Activated naive CD4-positive, alpha-beta T cell treated with anti-CD3 and anti-CD28 coated beads, Interleukin-2, amount 50 U/mL, for 72 hours (primary cell): ENCODE data around the gene RALA. TPM values are rescaled to one million over a fixed set of nuclear protein-coding genes. Genes with fewer than 3 reads are reported as not detected.

ENCODE experiments used
- ATAC-seq, 2 donors: fragments of 150-1000 bp; cut with Tn5 transposase; 2 replicates each; pipeline ENCODE4 v1.10.0; 2021; ENCODE audit warnings: mild to moderate bottlenecking in 2 of 2, moderate library complexity in 2 of 2
- DNase-seq, 2 donors: peaks; one replicate each; pipeline ENCODE4 v3.0.0; 2021 to 2022; ENCODE audit warnings: low spot score in 2 of 2
- H3K27ac Mint-ChIP-seq, 2 donors: one replicate each; pipeline ENCODE4 v1.8.0; 2022; ENCODE audit warnings: mild to moderate bottlenecking in 2 of 2, mixed read lengths in 2 of 2
- H3K36me3 Mint-ChIP-seq, 2 donors: one replicate each; pipeline ENCODE4 v1.8.0; 2022; ENCODE audit warnings: mixed read lengths in 2 of 2
- H3K9me3 Mint-ChIP-seq, 2 donors: one replicate each; pipeline ENCODE4 v1.8.0; 2022; ENCODE audit warnings: mixed read lengths in 2 of 2
- total RNA-seq, 2 donors: library from RNA; stranded (reverse); gene quantifications; one replicate each; pipeline ENCODE4 v1.2.3, GENCODE V29; 2022

RALA gene
- total RNA-seq, 2 donors from 2014 or later = 27.8 to 32.7 TPM

DNA sequence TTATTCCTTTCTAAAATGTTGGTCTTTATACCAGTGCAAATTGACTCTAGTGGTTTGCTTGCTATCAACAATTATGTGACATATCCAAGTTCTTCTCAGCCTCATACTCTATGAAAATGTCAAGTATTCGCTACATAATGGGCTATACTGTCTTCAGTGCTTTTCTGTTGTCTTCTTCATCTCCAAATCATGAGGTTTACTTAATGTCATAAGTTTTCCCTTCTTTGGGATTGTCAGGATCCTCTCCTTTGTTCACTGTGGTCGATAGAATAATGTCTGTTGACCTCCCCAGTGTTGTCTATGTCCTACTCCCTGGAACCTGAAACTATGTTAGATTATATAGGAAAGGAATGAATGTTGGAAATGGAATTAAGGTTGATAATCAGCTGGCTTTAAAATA lies 16.4 kb upstream of the RALA start:
- H3K9me3 Mint-ChIP-seq = peaks cover 10 to 17% of the 10 kb centered on the region in 2 donors
- no peak for ATAC-seq
- H3K36me3 Mint-ChIP-seq = peaks cover 0 to 6% of the 10 kb centered on the region in 2 donors
- DNase-seq = no peak
- H3K27ac Mint-ChIP-seq = peak overlapping the region in 1 of 2 donors; percentile 2

DNA sequence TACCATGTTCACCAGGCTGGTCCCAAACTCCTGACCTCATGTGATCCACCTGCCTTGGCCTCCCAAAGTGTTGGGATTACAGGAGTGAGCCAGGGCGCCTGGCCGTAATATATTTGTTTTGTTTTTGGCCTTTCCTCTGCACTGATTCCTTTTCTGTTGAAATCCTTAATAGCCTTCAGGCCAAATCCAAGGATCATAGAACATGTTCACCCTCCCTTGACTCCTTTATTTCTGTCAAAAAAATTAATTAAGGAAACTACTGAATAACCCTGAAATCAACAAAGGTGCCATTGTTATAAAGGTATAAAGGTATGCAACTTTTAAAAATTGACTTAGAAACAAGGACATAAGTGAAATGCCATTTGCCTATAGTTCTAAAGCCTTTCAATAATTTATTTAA lies 15.5 kb upstream of the RALA start:
- DNase-seq (no peak), ATAC-seq (no peak)
- peaks cover 0 to 6% of the 10 kb centered on the region in 2 donors for H3K36me3 Mint-ChIP-seq
- peaks cover 10 to 17% of the 10 kb centered on the region in 2 donors for H3K9me3 Mint-ChIP-seq
- H3K27ac Mint-ChIP-seq = peak overlapping the region in 1 of 2 donors; percentile 18

DNA sequence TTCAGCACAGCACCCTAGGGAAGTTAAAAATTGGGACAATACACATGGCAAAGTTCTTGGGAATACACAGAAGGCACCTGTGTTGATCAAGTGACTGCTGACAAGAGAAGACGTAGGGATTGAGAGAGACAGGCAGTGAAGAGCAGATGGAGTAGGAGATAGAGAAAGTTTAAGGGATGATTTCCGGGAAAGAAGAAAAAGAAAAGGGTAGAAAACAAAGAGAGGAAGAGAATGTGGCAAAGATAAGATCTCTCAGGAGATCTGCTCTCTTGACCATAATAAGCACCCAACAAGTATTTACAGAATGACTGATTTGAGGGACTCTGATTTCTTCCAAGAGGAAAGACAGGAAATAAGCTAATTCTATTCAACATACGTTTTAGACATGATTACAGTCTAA lies 15.1 kb upstream of the RALA start:
- DNase-seq (no peak), ATAC-seq (no peak)
- Mint-ChIP-seq H3K36me3 (peaks cover 0 to 6% of the 10 kb centered on the region in 2 donors), H3K9me3 (peaks cover 10 to 17% of the 10 kb centered on the region in 2 donors), H3K27ac (peak overlapping the region in 1 of 2 donors; percentile 18)

DNA sequence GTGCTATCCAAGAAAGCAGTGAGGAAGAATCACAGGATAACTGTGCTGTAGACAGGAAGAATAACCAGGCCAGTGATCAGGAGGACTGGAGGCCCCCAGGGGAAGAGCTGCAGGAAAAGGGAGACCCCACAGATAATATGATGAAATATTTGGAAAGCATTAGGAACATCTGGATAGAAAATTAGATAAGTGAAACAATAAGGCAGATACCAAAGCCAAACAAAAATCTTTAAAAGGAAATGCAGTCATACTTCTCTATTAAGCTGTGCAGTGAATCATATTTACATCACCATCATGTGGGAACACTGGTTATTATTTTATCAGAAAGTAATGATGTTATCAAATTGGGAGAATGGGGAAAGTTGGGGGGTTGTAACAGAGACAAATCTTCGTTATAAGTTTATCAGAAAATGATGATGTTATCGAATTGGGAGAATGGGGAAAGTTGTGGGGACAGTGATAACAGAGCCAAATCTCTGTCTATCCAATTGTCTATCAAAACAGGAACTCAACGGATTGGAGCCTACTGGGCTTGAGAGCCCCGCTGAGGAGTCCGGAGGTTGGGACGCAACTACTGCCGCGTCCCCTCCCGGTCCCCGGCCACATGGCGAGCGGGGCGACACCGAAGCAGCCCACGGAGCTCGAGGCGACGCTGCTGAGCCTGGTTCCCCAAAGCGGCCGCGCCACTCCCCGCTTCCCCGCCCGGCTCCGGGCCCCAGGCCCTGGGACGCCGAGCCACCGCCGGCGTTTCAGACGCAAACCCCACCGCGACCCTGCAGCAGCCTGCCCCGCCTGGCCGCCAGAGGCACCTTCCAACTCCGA lies 14.0 kb upstream of the RALA start:
- DNase-seq = peak in 1 of 2 donors; percentile 30
- H3K27ac Mint-ChIP-seq = peak overlapping the region; percentile 16 to 78
- ATAC-seq = peak; percentile 57 to 62
- peaks cover 10 to 12% of the 10 kb centered on the region in 2 donors for H3K9me3 Mint-ChIP-seq
- H3K36me3 Mint-ChIP-seq = peaks cover 0 to 6% of the 10 kb centered on the region in 2 donors

DNA sequence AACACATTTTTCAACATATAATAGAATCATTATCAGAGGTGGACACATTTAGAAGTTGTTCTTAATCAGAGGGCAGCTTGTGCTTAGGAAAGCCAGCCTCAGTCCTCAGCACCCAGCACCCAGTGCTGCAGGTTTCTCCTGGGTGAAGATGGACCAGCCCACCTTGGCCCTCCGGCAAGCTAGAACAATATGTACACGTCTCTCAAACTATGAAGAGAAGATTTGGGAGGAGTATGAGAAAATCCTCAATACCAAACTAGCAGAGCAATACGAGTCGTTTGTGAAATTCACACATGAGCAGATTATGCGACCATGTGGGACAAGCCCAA lies 13.5 kb upstream of the RALA start:
- peaks cover 10 to 12% of the 10 kb centered on the region in 2 donors for H3K9me3 Mint-ChIP-seq
- H3K36me3 Mint-ChIP-seq = peaks cover 0 to 6% of the 10 kb centered on the region in 2 donors
- H3K27ac Mint-ChIP-seq = peak overlapping the region in 1 of 2 donors; percentile 16
- DNase-seq (no peak), ATAC-seq (peak; percentile 35 to 44)

DNA sequence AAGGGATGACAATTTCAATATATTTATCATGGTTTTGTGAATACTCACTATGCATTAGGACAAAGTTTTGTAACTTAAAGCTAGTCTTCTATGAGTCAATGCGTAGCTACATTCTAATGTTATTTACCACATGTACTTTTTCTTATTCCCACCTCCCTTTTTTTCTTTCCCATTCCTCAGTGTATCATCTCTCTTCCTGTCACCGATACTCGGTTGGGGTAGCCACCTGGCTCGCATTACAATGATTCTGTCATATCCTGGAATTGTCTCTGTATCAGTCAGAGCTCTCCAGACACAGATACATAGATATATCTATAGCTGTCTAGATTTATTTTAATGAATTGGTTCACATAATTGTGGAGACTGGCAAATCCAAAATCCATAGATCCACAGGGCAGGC lies 9.8 kb upstream of the RALA start:
- Mint-ChIP-seq H3K27ac (no peak overlapping the region), H3K36me3 (no peaks in the 10 kb centered on the region), H3K9me3 (no peaks in the 10 kb centered on the region)
- ATAC-seq (no peak), DNase-seq (no peak)

DNA sequence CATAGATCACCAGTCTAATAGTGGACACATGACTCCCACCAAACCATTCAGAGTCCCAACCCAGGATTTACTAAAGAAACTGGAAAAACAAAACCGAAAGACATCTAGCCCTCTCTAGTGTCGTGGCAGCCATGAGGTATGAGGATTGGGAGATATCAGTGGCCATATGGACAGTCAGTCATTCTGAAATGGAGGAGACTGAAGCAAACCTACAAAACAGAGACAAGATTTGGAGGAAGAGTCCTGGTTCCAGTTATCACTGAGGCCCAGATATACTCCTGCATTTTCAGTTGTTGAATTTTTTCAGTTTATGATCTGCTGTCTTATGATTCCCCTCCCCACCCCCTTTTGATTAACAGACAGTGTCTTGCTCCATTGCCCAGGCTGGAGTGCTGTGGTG lies 9.1 kb upstream of the RALA start:
- Mint-ChIP-seq H3K36me3 (no peaks in the 10 kb centered on the region), H3K27ac (no peak overlapping the region), H3K9me3 (no peaks in the 10 kb centered on the region)
- ATAC-seq (no peak), DNase-seq (no peak)

DNA sequence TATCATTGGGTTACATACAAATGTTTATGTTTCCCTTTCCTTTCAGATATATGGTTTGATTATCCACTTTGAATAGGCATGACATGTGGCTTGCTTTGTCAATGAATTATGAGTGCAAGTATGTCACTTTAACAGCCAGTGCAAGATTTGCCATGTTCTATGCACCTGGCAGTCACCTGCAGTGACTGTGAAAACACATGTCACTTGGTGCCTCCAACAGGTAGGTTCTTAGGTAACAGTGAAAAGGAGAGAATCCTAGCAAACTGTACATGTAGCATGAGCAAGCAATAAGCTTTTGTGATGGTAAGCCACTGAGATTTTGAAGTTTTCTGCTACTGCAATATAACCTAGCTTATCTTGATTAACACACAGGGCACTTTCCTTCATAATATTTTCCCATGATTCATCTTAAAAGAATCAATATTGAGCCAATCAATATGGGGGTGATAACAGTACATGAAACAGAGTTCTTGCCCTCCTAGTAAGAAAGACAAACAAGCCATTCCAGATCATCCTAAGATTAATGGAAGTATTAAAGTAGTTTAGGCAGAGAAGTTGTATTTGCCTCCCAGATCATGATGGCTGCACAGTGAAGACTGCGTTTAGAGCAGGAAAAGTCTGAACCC lies 7.9 kb upstream of the RALA start:
- Mint-ChIP-seq H3K36me3 (no peaks in the 10 kb centered on the region), H3K9me3 (no peaks in the 10 kb centered on the region), H3K27ac (no peak overlapping the region)
- ATAC-seq (no peak), DNase-seq (no peak)

DNA sequence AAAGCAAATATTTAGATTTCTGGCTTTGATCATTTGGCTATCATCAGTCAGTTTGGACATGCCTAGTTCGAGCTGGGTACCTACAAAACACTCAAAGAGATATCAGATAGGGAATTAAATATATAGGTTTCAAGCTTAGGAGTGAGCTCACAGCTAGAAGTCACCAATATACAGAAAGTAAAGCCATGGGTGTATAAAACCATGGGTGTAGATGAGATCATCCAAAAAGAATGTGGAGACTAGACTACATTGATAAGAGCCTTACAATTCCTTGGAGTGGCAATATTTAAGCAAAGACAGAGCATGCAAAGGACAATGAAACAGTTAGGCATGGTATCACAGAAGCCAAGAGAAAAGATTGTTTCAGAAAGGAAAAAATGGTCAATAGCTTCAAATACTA lies 7.2 kb upstream of the RALA start:
- H3K36me3 Mint-ChIP-seq = no peaks in the 10 kb centered on the region
- ATAC-seq = no peak
- DNase-seq = no peak
- H3K27ac Mint-ChIP-seq = no peak overlapping the region
- H3K9me3 Mint-ChIP-seq = no peaks in the 10 kb centered on the region

DNA sequence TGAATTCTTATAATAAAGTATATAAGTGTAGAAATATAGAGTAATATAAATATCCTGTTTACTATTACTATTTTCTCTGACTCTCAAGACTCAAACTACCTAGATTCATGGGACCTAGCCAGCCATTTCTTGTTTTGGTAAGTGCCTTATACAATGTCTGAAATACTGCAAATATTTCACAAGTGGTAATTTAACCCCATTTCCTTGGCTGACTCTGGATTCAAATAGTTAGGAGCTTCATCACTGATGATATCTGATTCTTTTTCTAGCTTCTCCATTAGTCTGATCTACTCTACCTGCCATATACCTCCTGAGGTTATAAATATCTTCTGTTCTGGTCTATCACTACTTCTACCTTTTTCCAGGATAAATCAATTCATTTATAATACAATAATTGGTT lies 6.4 kb upstream of the RALA start:
- no peak for ATAC-seq
- Mint-ChIP-seq H3K27ac (no peak overlapping the region), H3K36me3 (peaks cover 0 to 3% of the 10 kb centered on the region in 2 donors), H3K9me3 (no peaks in the 10 kb centered on the region)
- no peak for DNase-seq

DNA sequence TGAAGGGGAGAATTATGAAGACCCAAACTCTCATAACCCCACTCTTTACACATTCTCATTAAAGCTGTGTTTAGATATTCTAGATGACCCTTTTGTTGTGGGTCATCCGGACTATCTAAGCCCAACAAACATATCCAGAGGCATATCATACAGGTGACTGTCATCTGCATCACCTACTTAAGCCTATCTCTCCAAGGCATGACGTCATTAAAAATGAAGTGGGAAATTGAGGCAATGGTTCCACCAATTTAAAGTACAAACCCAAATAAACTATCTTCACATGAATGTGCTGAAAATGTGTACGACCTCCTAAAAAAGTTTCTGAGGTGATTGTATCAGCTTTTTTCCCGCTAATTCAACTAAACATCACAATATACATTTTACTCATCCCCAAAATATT lies 4.5 kb upstream of the RALA start:
- DNase-seq (no peak), ATAC-seq (no peak)
- Mint-ChIP-seq H3K27ac (no peak overlapping the region), H3K36me3 (peaks cover 10 to 11% of the 10 kb centered on the region in 2 donors), H3K9me3 (no peaks in the 10 kb centered on the region)

DNA sequence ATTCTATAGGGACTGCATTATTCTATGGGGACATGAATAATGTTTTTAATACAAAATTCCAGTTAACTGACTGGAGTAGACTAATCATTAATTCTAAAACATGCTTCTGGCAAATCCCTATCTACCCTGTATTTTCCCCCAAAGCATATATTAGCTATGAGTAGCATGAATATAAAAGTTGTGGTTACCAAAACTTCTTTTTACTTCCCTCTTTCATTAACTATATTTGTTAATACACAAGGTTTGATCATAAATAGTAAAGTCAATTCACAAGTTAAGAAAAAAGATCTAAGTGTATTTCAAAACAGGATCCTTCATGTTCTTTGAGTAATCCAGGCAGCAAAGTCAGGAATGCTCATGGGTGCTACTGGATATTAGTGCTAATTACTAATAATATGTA lies 2.9 kb upstream of the RALA start:
- DNase-seq (no peak), ATAC-seq (no peak)
- H3K27ac Mint-ChIP-seq = no peak overlapping the region
- H3K9me3 Mint-ChIP-seq = no peaks in the 10 kb centered on the region
- peaks cover 17% of the 10 kb centered on the region in 2 donors for H3K36me3 Mint-ChIP-seq

DNA sequence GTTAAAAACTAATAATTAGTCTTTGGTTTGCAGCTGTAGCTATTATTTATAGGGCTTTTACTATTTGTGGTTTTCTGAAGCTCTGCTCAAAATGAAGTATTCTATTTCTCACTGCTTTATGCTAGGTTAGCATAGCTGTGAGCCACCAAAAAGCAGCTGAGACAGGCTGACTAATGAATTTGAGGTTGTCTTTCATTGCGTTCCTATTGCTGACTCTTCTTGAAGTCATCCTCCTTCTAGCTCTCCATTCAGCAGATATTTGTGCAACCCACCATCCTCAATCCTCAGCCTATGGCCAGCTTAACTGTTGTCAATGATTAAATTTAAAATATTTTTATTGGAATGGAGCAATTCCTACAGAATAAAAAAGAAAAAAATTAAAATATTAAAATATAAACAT lies 2.1 kb upstream of the RALA start:
- Mint-ChIP-seq H3K27ac (no peak overlapping the region), H3K36me3 (peaks cover 17% of the 10 kb centered on the region in 2 donors), H3K9me3 (no peaks in the 10 kb centered on the region)
- DNase-seq = no peak
- ATAC-seq = no peak

DNA sequence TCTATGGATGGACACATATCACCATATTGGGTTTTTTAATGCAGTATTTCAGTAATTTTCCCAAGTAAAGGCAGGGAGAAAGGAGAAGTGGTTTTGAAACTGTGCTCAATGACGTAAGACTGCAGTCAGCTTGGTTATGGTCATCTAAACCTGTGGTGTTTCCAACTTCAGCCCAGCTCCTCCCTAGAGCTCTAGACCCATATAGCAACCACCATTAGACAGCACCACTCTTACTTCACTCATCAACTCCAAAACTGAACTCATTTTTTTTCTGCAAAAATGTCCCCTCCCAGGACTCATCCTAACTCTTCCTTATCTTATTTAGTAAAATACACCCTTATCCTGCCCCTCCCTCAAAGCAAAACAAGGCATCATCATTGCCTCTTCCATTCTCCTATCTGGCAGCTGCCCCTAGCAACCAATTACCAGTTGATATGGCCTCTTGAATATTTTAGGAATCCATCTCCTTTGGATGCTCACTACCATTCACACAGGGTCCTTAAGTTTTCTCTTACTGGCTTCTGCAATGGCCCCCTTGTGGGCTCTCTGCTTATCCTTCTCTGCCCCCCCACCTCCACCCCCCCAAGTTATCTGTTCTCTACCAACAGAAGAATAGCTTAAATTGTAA lies 1.5 kb upstream of the RALA start:
- Mint-ChIP-seq H3K27ac (peak overlapping the region in 1 of 2 donors; percentile 87), H3K36me3 (peaks cover 17% of the 10 kb centered on the region in 2 donors), H3K9me3 (no peaks in the 10 kb centered on the region)
- ATAC-seq = no peak
- DNase-seq = no peak

DNA sequence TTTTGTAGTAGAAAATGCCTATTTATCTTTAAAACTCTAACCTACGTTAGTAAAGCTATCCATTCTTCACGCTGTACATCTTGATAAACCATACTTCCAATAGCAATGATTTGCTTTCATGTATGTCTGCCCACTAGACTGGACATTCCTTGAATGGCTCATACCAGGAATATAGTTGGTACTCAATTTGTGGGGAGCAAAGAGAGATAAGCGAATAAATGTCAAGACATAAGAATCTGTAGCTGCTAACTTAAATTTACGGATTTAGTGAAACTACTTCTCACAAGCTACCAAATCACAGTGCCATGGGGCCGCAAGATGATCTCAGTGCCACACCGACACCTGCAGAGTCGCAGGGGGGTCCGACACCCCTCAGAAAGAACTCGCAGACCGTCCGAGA lies 763 bp upstream of the RALA start:
- Mint-ChIP-seq H3K36me3 (peaks cover 17% of the 10 kb centered on the region in 2 donors), H3K27ac (peak overlapping the region; percentile 87 to 96), H3K9me3 (no peaks in the 10 kb centered on the region)
- ATAC-seq = no peak
- no peak for DNase-seq

DNA sequence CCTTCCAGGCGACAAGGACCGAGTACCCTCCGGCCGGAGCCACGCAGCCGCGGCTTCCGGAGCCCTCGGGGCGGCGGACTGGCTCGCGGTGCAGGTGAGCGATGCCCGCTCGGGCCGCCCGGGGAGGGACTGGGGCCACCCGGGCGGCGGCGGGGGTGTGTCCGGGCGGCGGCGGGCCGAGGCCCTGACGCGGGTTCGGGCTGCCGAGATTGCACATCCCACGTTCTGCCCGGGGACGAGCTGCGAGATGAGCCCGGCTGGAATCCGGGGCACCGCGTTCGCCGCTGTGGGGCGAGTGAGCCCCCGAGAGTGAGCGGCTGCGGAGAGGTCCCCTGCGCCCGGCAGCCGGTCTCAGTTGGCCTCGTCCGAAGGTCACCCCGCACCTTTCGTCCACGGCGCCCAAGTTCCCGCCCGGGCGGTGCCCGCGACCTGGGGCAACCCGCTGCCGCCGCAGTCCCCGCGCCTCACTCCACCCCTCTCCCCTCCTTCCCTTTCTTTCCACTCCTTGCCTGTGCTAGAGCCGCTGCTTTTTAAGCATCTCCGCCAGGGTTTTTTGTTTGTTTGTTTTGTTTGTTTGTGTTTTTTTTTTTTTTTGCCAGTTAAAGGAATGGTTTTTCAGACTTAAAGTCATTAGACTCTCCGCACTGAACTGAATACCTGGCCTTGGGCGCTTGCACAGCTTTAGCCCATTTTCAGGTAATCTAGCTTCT lies 515 bp downstream of the RALA start:
- H3K27ac Mint-ChIP-seq = peak overlapping the region; percentile 87 to 99
- ATAC-seq (peak; percentile 72 to 74), DNase-seq (no peak)

DNA sequence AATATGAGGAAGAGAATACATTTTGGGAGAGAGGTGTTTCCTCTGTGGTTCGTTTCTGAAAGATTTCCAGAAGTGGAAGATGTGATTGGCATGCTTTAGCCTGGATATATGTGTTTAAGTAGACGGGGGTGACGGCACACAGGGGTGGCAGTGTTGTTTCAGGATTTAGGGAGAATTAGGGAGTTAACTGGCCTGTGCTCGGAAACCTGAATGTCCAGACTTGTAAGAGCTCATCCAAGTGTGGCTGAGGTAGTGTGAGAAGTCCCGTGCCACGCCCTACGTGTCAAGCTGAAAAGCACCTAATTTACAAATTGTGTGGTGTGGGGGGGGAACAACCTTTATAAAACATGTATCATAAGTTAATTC lies 1.1 kb downstream of the RALA start:
- DNase-seq = no peak
- peaks cover 17% of the 10 kb centered on the region in 2 donors for H3K36me3 Mint-ChIP-seq
- H3K9me3 Mint-ChIP-seq = no peaks in the 10 kb centered on the region

More for the DNA sequence above, 515 bp downstream of the RALA start:
- Mint-ChIP-seq H3K36me3 (peaks cover 17% of the 10 kb centered on the region in 2 donors), H3K9me3 (no peaks in the 10 kb centered on the region)

More for the DNA sequence above, 1.1 kb downstream of the RALA start:
- ATAC-seq = no peak
- peak overlapping the region; percentile 87 to 99 for H3K27ac Mint-ChIP-seq
